OCI-LY7 (cell line): ENCODE results near the gene ACVR1B. TPM values are rescaled to one million over a fixed set of nuclear protein-coding genes. Genes with fewer than 3 reads are reported as not detected.

Experiments
- BruUV-seq: library from RNA; stranded (reverse); fragments of 400-500 nt; replicated peaks from 2 replicates; lab custom pipeline; 2021; lab: Mats Ljungman, UMichigan
- CTCF ChIA-PET: fragments of 300-600 bp; sonication (Branson Sonifier 250); formaldehyde crosslinking; loops from one replicate; lab custom pipeline; 2022; ENCODE audit warnings: antibody characterized with exemption; ENCODE audit not compliant: unreplicated experiment; lab: Charles Lee
- POLR2A ChIA-PET: fragments of 300-600 bp; sonication (Branson Sonifier 250); formaldehyde crosslinking; loops from one replicate; lab custom pipeline; 2022; ENCODE audit warnings: antibody characterized with exemption; lab: Charles Lee
- DNase-seq: peaks from one replicate; pipeline ENCODE4 v3.0.0-alpha.2; 2015; ENCODE audit warnings: low spot score
- H2AFZ ChIP-seq: fragments of 200-600 bp; sonication (generic), shearing (Covaris generic); 2 replicates; pipeline ENCODE4 v1.6.1; 2014; ENCODE audit warnings: mild to moderate bottlenecking, antibody characterized with exemption, low read length, moderate library complexity
- H3K27ac ChIP-seq: fragments of 200-600 bp; sonication (generic); 2 replicates; pipeline ENCODE4 v1.5.1; 2014; ENCODE audit warnings: mixed run types, low read depth, mild to moderate bottlenecking, moderate library complexity, low read length, inconsistent platforms; ENCODE audit not compliant: poor library complexity, severe bottlenecking
- H3K36me3 ChIP-seq: fragments of 200-600 bp; sonication (generic); 2 replicates; pipeline ENCODE4 v1.6.1; 2014; ENCODE audit warnings: mild to moderate bottlenecking, antibody characterized with exemption, low read length, moderate library complexity, mixed read lengths; ENCODE audit not compliant: insufficient read depth
- H3K4me1 ChIP-seq: fragments of 200-600 bp; sonication (generic); 2 replicates; pipeline ENCODE4 v1.5.1; 2014; ENCODE audit warnings: mild to moderate bottlenecking, low read length; ENCODE audit not compliant: insufficient read depth, poor library complexity, severe bottlenecking
- H3K4me2 ChIP-seq: fragments of 200-600 bp; sonication (generic); 2 replicates; pipeline ENCODE4 v1.6.1; 2014; ENCODE audit warnings: mild to moderate bottlenecking, low read length
- H3K4me3 ChIP-seq: fragments of 200-600 bp; sonication (generic); 2 replicates; pipeline ENCODE4 v1.5.1; 2014; ENCODE audit warnings: mild to moderate bottlenecking, low read depth, low read length; ENCODE audit not compliant: poor library complexity, severe bottlenecking
- H3K79me2 ChIP-seq: fragments of 200-600 bp; sonication (generic); 2 replicates; pipeline ENCODE4 v1.6.1; 2016; ENCODE audit warnings: low read depth, mild to moderate bottlenecking, low read length, moderate library complexity, mixed read lengths; ENCODE audit not compliant: insufficient read depth
- H3K9me2 ChIP-seq: fragments of 200-600 bp; sonication (generic); 2 replicates; pipeline ENCODE4 v1.6.1; 2016; ENCODE audit warnings: mild to moderate bottlenecking, low read length, mixed read lengths; ENCODE audit not compliant: insufficient read depth
- H3K9me3 ChIP-seq: fragments of 200-600 bp; sonication (generic); 2 replicates; pipeline ENCODE4 v1.6.1; 2014; ENCODE audit warnings: mild to moderate bottlenecking, mixed run types, low read length, mixed read lengths
- H4K20me1 ChIP-seq: fragments of 200-600 bp; sonication (generic); 2 replicates; pipeline ENCODE4 v1.6.1; 2014; ENCODE audit warnings: mild to moderate bottlenecking, antibody characterized with exemption, low read length, moderate library complexity, mixed read lengths; ENCODE audit not compliant: insufficient read depth
- EZH2phosphoT487 ChIP-seq: fragments of 200-600 bp; sonication (generic); IDR thresholded peaks from 2 replicates; pipeline ENCODE4 v1.6.1; 2018; ENCODE audit warnings: low read depth, borderline replicate concordance, mild to moderate bottlenecking, mixed run types, antibody characterized with exemption, low read length, moderate library complexity, mixed read lengths
- intact Hi-C: fragments of 100-400 bp; cut with micrococcal nuclease; formaldehyde crosslinking; loops from one replicate; pipeline ENCODE4 v1.10.0; 2022; ENCODE audit not compliant: unreplicated experiment
- total RNA-seq, 2 experiments: library from RNA; depleted of rRNA in 1 of 2; stranded (reverse); fragments of >200 nt in 1 of 2; shearing (Covaris generic) in 1 of 2; gene quantifications; 2 replicates each; pipeline ENCODE4 v1.2.3, GENCODE V29; 2014 to 2022
- TF ChIP-seq, protein P1 (sequence below): fragments of 200-600 bp; sonication (generic); conservative IDR thresholded peaks from 2 replicates; pipeline ENCODE4 v1.5.1; 2014; ENCODE audit warnings: mild to moderate bottlenecking, antibody characterized with exemption, low read length, moderate library complexity, mixed read lengths

ACVR1B gene
- total RNA-seq, 2 experiments from 2014 or later = 4.1 to 6.8 TPM

DNA sequence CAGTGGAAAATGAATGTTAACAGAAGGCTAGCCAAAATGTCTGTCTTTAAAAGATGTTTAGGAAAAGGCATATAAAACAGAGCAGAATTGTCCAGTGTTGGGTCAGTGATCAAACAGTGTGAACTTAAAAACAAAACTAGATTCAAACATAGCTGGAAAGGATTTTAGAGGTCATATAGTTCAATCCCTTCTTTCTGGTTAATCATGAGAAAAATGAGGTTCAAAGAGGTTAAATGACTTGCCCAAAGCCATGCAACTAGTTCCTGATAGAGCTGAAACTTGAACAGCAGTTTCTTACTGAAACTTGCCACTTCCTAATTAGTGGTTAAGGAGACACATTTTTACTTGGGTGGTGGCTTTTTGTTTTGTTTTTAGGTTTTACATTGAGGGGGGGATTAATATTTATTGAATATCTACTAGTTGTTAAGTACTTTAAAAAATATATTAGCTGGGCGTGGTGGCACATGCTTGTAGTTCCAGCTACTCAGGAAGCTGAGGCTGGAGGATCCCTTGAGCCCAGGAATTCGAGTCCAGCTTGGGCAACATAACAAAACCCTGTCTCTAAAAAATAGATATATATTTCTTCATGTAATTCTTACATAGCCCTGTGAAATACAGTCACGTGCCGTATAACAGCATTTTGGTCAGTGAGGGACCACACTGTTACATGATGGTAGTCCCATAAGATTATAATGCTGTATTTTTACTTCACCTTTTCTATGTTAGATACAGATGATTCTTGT lies 20.4 kb downstream of the ACVR1B start:
- Histone ChIP-seq H4K20me1 (0 out of 2 replicates have a peak, but pooled peaks cover 9% of the 10 kb centered on the region), H3K36me3 (no peaks in the 10 kb centered on the region), H3K4me1 (peaks cover 23% of the 10 kb centered on the region), H3K4me3 (no peak overlapping the region), H3K27ac (no peak overlapping the region), H3K9me3 (no peaks in the 10 kb centered on the region), H2AFZ (no peak overlapping the region), H3K79me2 (no peaks in the 10 kb centered on the region), H3K4me2 (no peak overlapping the region), H3K9me2 (no peaks in the 10 kb centered on the region)
- ChIA-PET POLR2A (interaction anchor here (0.7 kb wide), 1 partner anchor 156 kb away, joined by 3 read pairs; no protein-coding TSS in a partner anchor), CTCF (no interaction called here)
- DNase-seq = no peak
- intact Hi-C loops = no loop called here
- TF ChIP-seq EZH2phosphoT487 = no peak
- TF ChIP-seq, protein P1, sequence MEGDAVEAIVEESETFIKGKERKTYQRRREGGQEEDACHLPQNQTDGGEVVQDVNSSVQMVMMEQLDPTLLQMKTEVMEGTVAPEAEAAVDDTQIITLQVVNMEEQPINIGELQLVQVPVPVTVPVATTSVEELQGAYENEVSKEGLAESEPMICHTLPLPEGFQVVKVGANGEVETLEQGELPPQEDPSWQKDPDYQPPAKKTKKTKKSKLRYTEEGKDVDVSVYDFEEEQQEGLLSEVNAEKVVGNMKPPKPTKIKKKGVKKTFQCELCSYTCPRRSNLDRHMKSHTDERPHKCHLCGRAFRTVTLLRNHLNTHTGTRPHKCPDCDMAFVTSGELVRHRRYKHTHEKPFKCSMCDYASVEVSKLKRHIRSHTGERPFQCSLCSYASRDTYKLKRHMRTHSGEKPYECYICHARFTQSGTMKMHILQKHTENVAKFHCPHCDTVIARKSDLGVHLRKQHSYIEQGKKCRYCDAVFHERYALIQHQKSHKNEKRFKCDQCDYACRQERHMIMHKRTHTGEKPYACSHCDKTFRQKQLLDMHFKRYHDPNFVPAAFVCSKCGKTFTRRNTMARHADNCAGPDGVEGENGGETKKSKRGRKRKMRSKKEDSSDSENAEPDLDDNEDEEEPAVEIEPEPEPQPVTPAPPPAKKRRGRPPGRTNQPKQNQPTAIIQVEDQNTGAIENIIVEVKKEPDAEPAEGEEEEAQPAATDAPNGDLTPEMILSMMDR = no peak
- no TSS peak for BruUV-seq

DNA sequence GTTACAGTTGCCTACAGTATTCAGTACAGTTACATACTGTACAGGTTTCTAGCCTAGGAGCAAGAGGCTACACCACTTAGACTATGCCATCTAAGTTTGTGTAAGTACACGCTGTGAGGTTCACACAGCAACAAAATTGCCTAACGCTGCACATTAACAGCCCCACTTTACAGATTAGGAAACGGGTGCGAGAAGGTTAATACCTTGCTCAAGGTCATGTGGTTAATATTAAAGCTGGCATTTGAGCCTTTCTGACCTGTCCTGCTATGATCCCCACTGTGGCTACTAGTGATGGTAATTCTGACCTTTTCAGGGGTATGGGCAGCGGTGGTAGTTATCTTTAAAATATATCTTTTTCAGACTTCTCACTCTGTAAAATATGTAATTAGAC lies 20.9 kb downstream of the ACVR1B start:
- no TSS peak for BruUV-seq
- ChIA-PET POLR2A (interaction anchor here (0.7 kb wide), 1 partner anchor 156 kb away, joined by 3 read pairs; no protein-coding TSS in a partner anchor), CTCF (no interaction called here)
- H4K20me1 ChIP-seq = 0 out of 2 replicates have a peak, but pooled peaks cover 9% of the 10 kb centered on the region
- H3K27ac ChIP-seq = no peak overlapping the region
- no peak overlapping the region for H2AFZ ChIP-seq
- H3K4me2 ChIP-seq = no peak overlapping the region
- DNase-seq = no peak
- no peaks in the 10 kb centered on the region for H3K9me2 ChIP-seq
- TF ChIP-seq, protein P1 = no peak
- no peak for TF ChIP-seq EZH2phosphoT487
- no peak overlapping the region for H3K4me3 ChIP-seq
- H3K36me3 ChIP-seq = no peaks in the 10 kb centered on the region
- H3K79me2 ChIP-seq = no peaks in the 10 kb centered on the region
- intact Hi-C loops = no loop called here
- peaks cover 23% of the 10 kb centered on the region for H3K4me1 ChIP-seq
- H3K9me3 ChIP-seq = no peaks in the 10 kb centered on the region

DNA sequence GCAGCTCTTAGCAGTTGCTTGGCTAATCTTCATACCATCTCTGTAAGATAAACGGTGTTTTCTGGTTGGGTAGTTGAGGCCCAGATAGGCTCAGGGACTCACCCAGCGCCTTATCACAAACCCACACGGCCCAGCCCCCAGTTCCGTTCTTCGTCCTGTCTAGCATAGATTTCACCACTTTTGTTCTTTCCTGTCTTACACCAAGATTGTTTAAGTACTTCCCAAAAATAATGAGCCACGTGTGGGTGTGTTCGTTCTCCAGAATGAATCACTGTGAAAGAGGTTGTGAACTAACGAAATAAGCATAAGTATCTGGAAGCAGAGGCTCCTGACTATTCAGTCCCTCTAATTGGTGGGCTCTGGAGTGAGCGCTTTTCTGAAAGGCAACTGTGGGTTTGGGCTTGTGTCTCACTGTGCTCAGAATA lies 21.4 kb downstream of the ACVR1B start:
- Histone ChIP-seq H2AFZ (no peak overlapping the region), H3K4me1 (peaks cover 23% of the 10 kb centered on the region), H3K36me3 (no peaks in the 10 kb centered on the region), H3K79me2 (no peaks in the 10 kb centered on the region), H4K20me1 (0 out of 2 replicates have a peak, but pooled peaks cover 9% of the 10 kb centered on the region), H3K27ac (no peak overlapping the region), H3K9me2 (no peaks in the 10 kb centered on the region), H3K4me3 (no peak overlapping the region), H3K4me2 (no peak overlapping the region), H3K9me3 (no peaks in the 10 kb centered on the region)
- no TSS peak for BruUV-seq
- ChIA-PET POLR2A (interaction anchor here (0.6 kb wide), 1 partner anchor 162 kb away, joined by 7 read pairs; no protein-coding TSS in a partner anchor), CTCF (no interaction called here)
- no peak for DNase-seq
- TF ChIP-seq EZH2phosphoT487 = no peak
- TF ChIP-seq, protein P1 = no peak
- intact Hi-C loops = no loop called here
